GM12891 (cell line): ENCODE measurements around the gene TREX2.

ENCODE experiments used
- POLR2A ChIP-seq: IDR thresholded peaks from 2 replicates; pipeline ENCODE4 v1.6.1; 2011; ENCODE audit warnings: low read depth, low read length, control low read depth
- POLR2AphosphoS5 ChIP-seq: IDR thresholded peaks from 2 replicates; pipeline ENCODE4 v1.6.1; 2011; ENCODE audit warnings: low read depth, low read length, control low read depth

DNA sequence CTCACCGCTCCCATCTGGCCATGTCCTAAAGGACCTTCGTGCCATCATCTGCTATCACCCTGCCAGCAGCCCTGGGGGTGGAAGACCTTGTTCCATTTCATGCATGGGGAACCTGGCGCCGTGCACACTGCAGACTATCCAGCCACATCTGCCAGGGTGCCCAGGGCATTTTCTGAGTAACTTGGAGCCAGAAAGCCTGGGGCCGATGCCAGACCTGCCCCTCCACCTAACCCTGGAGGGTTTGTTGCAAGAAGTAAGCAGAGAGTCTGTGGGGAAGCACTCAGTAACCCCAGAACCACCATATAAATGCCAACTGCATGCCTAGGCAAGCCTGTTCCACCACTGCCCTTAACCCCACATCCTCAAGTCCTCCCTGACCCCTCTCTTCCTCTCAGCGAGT is 17.2 kb upstream of the TREX2 start:
- no peak for TF ChIP-seq POLR2A
- no peak for TF ChIP-seq POLR2AphosphoS5
